H1 (cell line): ENCODE data around the gene RPL14. TPM values are rescaled to one million over a fixed set of nuclear protein-coding genes. Genes with fewer than 3 reads are reported as not detected.

Experiments
- CTCF ChIA-PET: fragments of 300-600 bp; sonication (Branson Sonifier 250); formaldehyde crosslinking; loops from one replicate; lab custom pipeline; 2021; ENCODE audit not compliant: partially characterized antibody; lab: Charles Lee
- POLR2A ChIA-PET: fragments of 300-600 bp; sonication (Branson Sonifier 250); formaldehyde crosslinking; loops from one replicate; lab custom pipeline; 2021; ENCODE audit warnings: inconsistent platforms; ENCODE audit not compliant: partially characterized antibody; lab: Charles Lee
- DNase-seq, 2 experiments: peaks; one replicate each; pipeline versions ENCODE4 v3.0.0 to v3.0.0-alpha.2; 2010 to 2022; ENCODE audit warnings: low spot score in 2 of 2, low read depth in 1 of 2, mixed read lengths in 1 of 2
- FAIRE-seq: peaks from 2 replicates; lab custom pipeline; 2011; peaks lifted over from hg19 to GRCh38; lab: Jason Lieb, UNC
- H2AFZ ChIP-seq: 2 replicates; pipeline ENCODE4 v1.8.1; 2012; ENCODE audit warnings: low read length, inconsistent platforms
- H2AK5ac ChIP-seq: 2 replicates; pipeline ENCODE4 v1.6.1; 2013; ENCODE audit warnings: low read depth, low read length
- H2BK120ac ChIP-seq: replicated peaks from 2 replicates; pipeline ENCODE3; 2013; ENCODE audit warnings: low read depth, low read length, inconsistent platforms
- H2BK12ac ChIP-seq: 2 replicates; pipeline ENCODE4 v1.6.1; 2013; ENCODE audit warnings: low read depth, low read length
- H2BK15ac ChIP-seq: 2 replicates; pipeline ENCODE4 v1.6.1; 2013; ENCODE audit warnings: low read length
- H2BK20ac ChIP-seq: 2 replicates; pipeline ENCODE4 v1.6.1; 2013; ENCODE audit warnings: low read length
- H2BK5ac ChIP-seq: 2 replicates; pipeline ENCODE4 v1.6.1; 2013; ENCODE audit warnings: low read depth, low read length
- H3K14ac ChIP-seq: 2 replicates; pipeline ENCODE4 v1.6.1; 2013; ENCODE audit warnings: inconsistent platforms; ENCODE audit not compliant: insufficient read length
- H3K18ac ChIP-seq: 2 replicates; pipeline ENCODE4 v1.6.1; 2013; ENCODE audit warnings: low read length; ENCODE audit errors: extremely low read depth
- H3K23ac ChIP-seq: 2 replicates; pipeline ENCODE4 v1.6.1; 2013; ENCODE audit warnings: inconsistent platforms; ENCODE audit not compliant: insufficient read length
- H3K23me2 ChIP-seq: 2 replicates; pipeline ENCODE4 v1.6.1; 2013; ENCODE audit warnings: low read depth, low read length
- H3K27ac ChIP-seq: 2 replicates; pipeline ENCODE4 v1.6.1; 2011; ENCODE audit warnings: low read depth, low read length, inconsistent platforms
- H3K27me3 ChIP-seq, 4 experiments: replicated peaks in 1 of 4; 1 replicate in 1 of 4; 2 replicates in 3 of 4; pipeline versions ENCODE4 v1.6.1 to v1.8.1; 2011 to 2013; ENCODE audit warnings: low read length in 3 of 4, mild to moderate bottlenecking in 3 of 4, inconsistent platforms in 2 of 4, mixed read lengths in 2 of 4, moderate library complexity in 1 of 4; ENCODE audit not compliant: control insufficient read depth in 3 of 4, insufficient read depth in 3 of 4; ENCODE audit errors: extremely low read depth in 1 of 4
- H3K36me3 ChIP-seq, 4 experiments: 2 replicates each; pipeline versions ENCODE4 v1.6.1 to v1.8.1; 2011 to 2013; ENCODE audit warnings: mild to moderate bottlenecking in 4 of 4, low read length in 3 of 4, moderate library complexity in 2 of 4, control low read depth in 1 of 4, inconsistent platforms in 1 of 4; ENCODE audit not compliant: insufficient read depth in 4 of 4, control insufficient read depth in 2 of 4
- H3K4ac ChIP-seq: replicated peaks from 2 replicates; pipeline ENCODE3; 2013; ENCODE audit warnings: low read length, low read depth, mixed read lengths, inconsistent platforms; ENCODE audit not compliant: insufficient read length
- H3K4me1 ChIP-seq, 4 experiments: replicated peaks in 1 of 4; 1 replicate in 1 of 4; 2 replicates in 3 of 4; pipeline versions ENCODE4 v1.6.1 to v1.8.1; 2011 to 2013; ENCODE audit warnings: low read length in 3 of 4, inconsistent platforms in 2 of 4, mixed read lengths in 1 of 4; ENCODE audit not compliant: insufficient read depth in 4 of 4, control insufficient read depth in 3 of 4
- H3K4me2 ChIP-seq, 2 experiments: 2 replicates each; pipeline versions ENCODE4 v1.6.1 to v1.8.1; 2011 to 2013; ENCODE audit warnings: low read depth in 2 of 2, low read length in 2 of 2, control low read depth in 1 of 2, inconsistent platforms in 1 of 2, mild to moderate bottlenecking in 1 of 2; ENCODE audit not compliant: insufficient read depth in 1 of 2
- H3K4me3 ChIP-seq, 4 experiments: fragments of 200-600, 300-600 bp in 1 of 4; sonication (generic), shearing (Covaris generic), sonication (Bioruptor Twin) in 1 of 4; 2 replicates each; pipeline versions ENCODE4 v1.5.1 to v1.8.1; 2011 to 2016; ENCODE audit warnings: low read length in 4 of 4, low read depth in 3 of 4, control low read depth in 2 of 4, inconsistent platforms in 2 of 4, mild to moderate bottlenecking in 2 of 4, mixed read lengths in 1 of 4, moderate library complexity in 1 of 4; ENCODE audit not compliant: insufficient read depth in 2 of 4; ENCODE audit errors: extremely low read depth in 1 of 4
- H3K56ac ChIP-seq: replicated peaks from 2 replicates; pipeline ENCODE3; 2013; ENCODE audit warnings: low read depth, mild to moderate bottlenecking, mixed read lengths, low read length, inconsistent platforms; ENCODE audit not compliant: insufficient read length
- H3K79me1 ChIP-seq: 2 replicates; pipeline ENCODE4 v1.6.1; 2013; ENCODE audit warnings: low read depth, low read length, control low read depth
- H3K79me2 ChIP-seq, 2 experiments: 2 replicates each; pipeline versions ENCODE4 v1.6.1 to v1.8.1; 2012 to 2013; ENCODE audit warnings: low read length in 2 of 2, mild to moderate bottlenecking in 2 of 2, inconsistent platforms in 1 of 2; ENCODE audit not compliant: insufficient read depth in 2 of 2, control insufficient read depth in 1 of 2
- H3K9ac ChIP-seq, 4 experiments: replicated peaks in 1 of 4; 1 replicate in 1 of 4; 2 replicates in 3 of 4; pipeline versions ENCODE4 v1.6.1 to v1.8.1; 2011 to 2013; ENCODE audit warnings: low read depth in 3 of 4, low read length in 3 of 4, control low read depth in 2 of 4, mild to moderate bottlenecking in 2 of 4, moderate library complexity in 2 of 4, inconsistent platforms in 1 of 4; ENCODE audit errors: extremely low read depth in 1 of 4
- H3K9me3 ChIP-seq, 2 experiments: 2 replicates each; pipeline versions ENCODE4 v1.6.1 to v1.8.1; 2012 to 2013; ENCODE audit warnings: mild to moderate bottlenecking in 2 of 2, moderate library complexity in 2 of 2, control low read depth in 1 of 2, inconsistent platforms in 1 of 2, low read depth in 1 of 2, low read length in 1 of 2, mixed read lengths in 1 of 2; ENCODE audit not compliant: insufficient read depth in 2 of 2
- H4K20me1 ChIP-seq, 2 experiments: replicated peaks in 1 of 2; 2 replicates each; pipeline versions ENCODE3 to v1.8.1; 2011 to 2013; ENCODE audit warnings: inconsistent platforms in 2 of 2, low read length in 2 of 2, mild to moderate bottlenecking in 1 of 2; ENCODE audit not compliant: insufficient read depth in 2 of 2, control insufficient read depth in 1 of 2
- H4K5ac ChIP-seq: 2 replicates; pipeline ENCODE4 v1.6.1; 2013; ENCODE audit warnings: low read length, low read depth, mixed read lengths, inconsistent platforms; ENCODE audit not compliant: insufficient read length
- H4K8ac ChIP-seq: 2 replicates; pipeline ENCODE4 v1.8.0; 2013; ENCODE audit warnings: mild to moderate bottlenecking, moderate library complexity, low read length, inconsistent platforms; ENCODE audit not compliant: insufficient read depth; ENCODE audit errors: extremely low read depth
- H4K91ac ChIP-seq: replicated peaks from 2 replicates; pipeline ENCODE3; 2013; ENCODE audit warnings: low read length, mixed read lengths, inconsistent platforms; ENCODE audit not compliant: insufficient read length
- BRCA1 ChIP-seq: IDR thresholded peaks from 2 replicates; pipeline ENCODE4 v1.6.1; 2012; ENCODE audit warnings: low read depth, low read length, improper control_type of control experiment
- CTCF ChIP-seq, 3 experiments: IDR thresholded peaks; 1 replicate in 2 of 3; 2 replicates in 1 of 3; pipeline versions ENCODE4 v1.5.1 to v1.6.1; 2011; ENCODE audit warnings: low read length in 3 of 3, mild to moderate bottlenecking in 3 of 3, inconsistent platforms in 2 of 3, low read depth in 1 of 3, moderate library complexity in 1 of 3; ENCODE audit not compliant: insufficient read depth in 1 of 3; ENCODE audit errors: control extremely low read depth in 1 of 3
- GTF2F1 ChIP-seq: IDR thresholded peaks from 2 replicates; pipeline ENCODE4 v1.6.1; 2012; ENCODE audit warnings: low read depth, low read length, improper control_type of control experiment, borderline replicate concordance
- MAFK ChIP-seq: IDR thresholded peaks from 2 replicates; pipeline ENCODE4 v1.6.1; 2012; ENCODE audit warnings: low read depth, mild to moderate bottlenecking, improper control_type of control experiment, low read length
- NANOG ChIP-seq: IDR thresholded peaks from 2 replicates; pipeline ENCODE4 v1.6.1; 2011; ENCODE audit warnings: low read length, low read depth, mild to moderate bottlenecking, inconsistent platforms; ENCODE audit not compliant: insufficient read depth, poor library complexity, severe bottlenecking
- NRF1 ChIP-seq: IDR thresholded peaks from 2 replicates; pipeline ENCODE4 v1.6.1; 2011; ENCODE audit warnings: mild to moderate bottlenecking, low read depth, low read length, improper control_type of control experiment
- RBBP5 ChIP-seq: IDR thresholded peaks from 2 replicates; pipeline ENCODE4 v1.7.1; 2012; ENCODE audit warnings: low read depth, mild to moderate bottlenecking, inconsistent platforms, low read length, moderate library complexity, borderline replicate concordance
- TAF7 ChIP-seq: optimal IDR thresholded peaks from 2 replicates; pipeline ENCODE3; 2011; ENCODE audit warnings: low read depth, mild to moderate bottlenecking, inconsistent platforms, low read length, moderate library complexity, borderline replicate concordance
- TCF12 ChIP-seq: IDR thresholded peaks from 2 replicates; pipeline ENCODE4 v1.6.1; 2011; ENCODE audit warnings: low read depth, mild to moderate bottlenecking, low read length
- WGBS, 2 experiments: shearing (Covaris generic) in 1 of 2; methylation state at CpG; one replicate each; pipeline versions ENCODE4 v1.1.6 to v1.1.7; 2013 to 2015; ENCODE audit warnings: low lambda C conversion rate in 2 of 2, mixed read lengths in 2 of 2, inconsistent platforms in 1 of 2, low coverage in 1 of 2, missing lambda C conversion rate in 1 of 2; ENCODE audit not compliant: insufficient replicate concordance in 2 of 2, insufficient coverage in 1 of 2, insufficient read length in 1 of 2; ENCODE audit errors: extremely low coverage in 1 of 2, missing lambda C conversion rate in 1 of 2; 5-methylcytosine and 5-hydroxymethylcytosine counted together
- polyA plus RNA-seq, 7 experiments: library from polyadenylated mRNA; depleted of rRNA in 3 of 7; stranded (reverse) in 5 of 7; unstranded in 2 of 7; fragments of >200 nt in 5 of 7; fragments of 200-250 nt in 2 of 7; gene quantifications; 1 replicate in 5 of 7; 2 replicates in 1 of 7; 4 replicates in 1 of 7; pipeline versions ENCODE4 v1.2.1 to v1.2.3, GENCODE V29; 2011 to 2013; ENCODE audit warnings: missing spikeins in 2 of 7, mixed read lengths in 2 of 7
- total RNA-seq: library from RNA; stranded (reverse); fragmentation: NEBNext Ultra II Directional; extraction: Animal tissue kit (Norgen Biotek cat#: 25700); gene quantifications from 2 replicates; pipeline ENCODE4 v1.2.1, GENCODE V29; 2021
- TF ChIP-seq, protein P1 (sequence below): IDR thresholded peaks from 2 replicates; pipeline ENCODE4 v1.6.1; 2011; ENCODE audit warnings: low read length, improper control_type of control experiment

The RPL14 gene
- total and polyA plus RNA-seq, 2 of the 8 experiments (the other 6 are each of a cell fraction or from before 2014, with no cell fraction given): 1,192 to 2,341 TPM

GRCh38 chr3:40465111-40465407 is 7.9 kb downstream of the RPL14 start:
- H3K4me2 ChIP-seq: no peak overlapping the region
- no peak overlapping the region for H3K18ac ChIP-seq
- no peak overlapping the region for H3K14ac ChIP-seq
- peaks cover 16 to 61% (median 38%) of the 10 kb centered on the region in 4 experiments for H3K36me3 ChIP-seq
- POLR2A ChIA-PET: interaction anchor here (1.3 to 10.2 kb wide), 10 partner anchors 6 to 151 kb away, joined by 3 to 64 read pairs (median 14); partner anchors contain the start of genes RPL14, ZNF619 and ZNF620
- H3K9me3 ChIP-seq: no peaks in the 10 kb centered on the region
- no peak overlapping the region for H2BK20ac ChIP-seq
- no peaks in the 10 kb centered on the region for H3K4me1 ChIP-seq
- no peak overlapping the region for H2BK5ac ChIP-seq
- WGBS, 2 experiments: 75 to 100% methylated on average over 1 to 4 of the region's 4 CpGs
- CTCF ChIA-PET: interaction anchor here (0.7 to 1.8 kb wide), 3 partner anchors 14 to 137 kb away, joined by 3 to 8 read pairs (median 4); no protein-coding TSS in a partner anchor
- DNase-seq: no peak
- no peak overlapping the region for H3K56ac ChIP-seq
- H2BK12ac ChIP-seq: no peak overlapping the region
- no peak overlapping the region for H2AFZ ChIP-seq
- H4K8ac ChIP-seq: no peak overlapping the region
- H3K79me2 ChIP-seq: peaks cover 0 to 5% of the 10 kb centered on the region in 2 experiments; a peak in 1 of 4 replicates
- no peak overlapping the region for H3K9ac ChIP-seq
- FAIRE-seq: no peak
- peaks cover 12% of the 10 kb centered on the region in 2 experiments for H4K20me1 ChIP-seq
- no peak overlapping the region for H4K91ac ChIP-seq
- no peak overlapping the region for H2BK15ac ChIP-seq
- H3K79me1 ChIP-seq: peaks cover 2% of the 10 kb centered on the region; the same call in 1 of the 2 replicates
- H3K4ac ChIP-seq: no peak overlapping the region
- H3K23me2 ChIP-seq: no peaks in the 10 kb centered on the region
- H3K27me3 ChIP-seq: no peaks in the 10 kb centered on the region
- no peak overlapping the region for H2BK120ac ChIP-seq
- no peak overlapping the region for H3K23ac ChIP-seq
- no peak overlapping the region for H3K4me3 ChIP-seq
- H3K27ac ChIP-seq: no peak overlapping the region
- H4K5ac ChIP-seq: no peak overlapping the region
- no peak overlapping the region for H2AK5ac ChIP-seq
- TF ChIP-seq TCF12 (no peak), TAF7 (no peak), RBBP5 (no peak), NRF1 (no peak), GTF2F1 (no peak), CTCF (IDR thresholded peaks at IDR 0.05; ENCODE audit: control extremely low read depth in 1 of 3, insufficient read depth in 1 of 3, low read depth in 1 of 3, low read length in 3 of 3) (no peak), BRCA1 (no peak), NANOG (no peak), MAFK (no peak)
- TF ChIP-seq, protein P1, sequence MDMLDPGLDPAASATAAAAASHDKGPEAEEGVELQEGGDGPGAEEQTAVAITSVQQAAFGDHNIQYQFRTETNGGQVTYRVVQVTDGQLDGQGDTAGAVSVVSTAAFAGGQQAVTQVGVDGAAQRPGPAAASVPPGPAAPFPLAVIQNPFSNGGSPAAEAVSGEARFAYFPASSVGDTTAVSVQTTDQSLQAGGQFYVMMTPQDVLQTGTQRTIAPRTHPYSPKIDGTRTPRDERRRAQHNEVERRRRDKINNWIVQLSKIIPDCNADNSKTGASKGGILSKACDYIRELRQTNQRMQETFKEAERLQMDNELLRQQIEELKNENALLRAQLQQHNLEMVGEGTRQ: no peak
